ENCODE measurements around the gene DAGLA. TPM values are rescaled to one million over a fixed set of nuclear protein-coding genes. Genes with fewer than 3 reads are reported as not detected.

DAGLA gene
- total and polyA plus RNA-seq, 2 of the 13 experiments (the other 11 are each of a cell fraction or from before 2014, with no cell fraction given), result 2.6 to 3.9 TPM

- TF ChIP-seq TSC22D2 (CRISPR knock-in tag; IDR thresholded peaks at IDR 0.05; ENCODE audit: borderline replicate concordance) (no peak), ZNF749 (CRISPR knock-in tag; IDR thresholded peaks at IDR 0.05; ENCODE audit: borderline replicate concordance) (no peak), IKZF5 (CRISPR knock-in tag; IDR thresholded peaks at IDR 0.05) (peak; percentile 38; the same call in 1 of the 2 replicates), USF2 (IDR thresholded peaks at IDR 0.05; ENCODE audit: low read depth, low read length) (no peak), USF2 (CRISPR knock-in tag; IDR thresholded peaks at IDR 0.05; ENCODE audit: borderline replicate concordance) (no peak), ZBTB8A (CRISPR knock-in tag; IDR thresholded peaks at IDR 0.05; ENCODE audit: borderline replicate concordance, low read depth) (no peak), ZNF543 (CRISPR knock-in tag; IDR thresholded peaks at IDR 0.05) (no peak), ATF4 (CRISPR knock-in tag; IDR thresholded peaks at IDR 0.05) (no peak), ZNF318 (CRISPR knock-in tag; IDR thresholded peaks at IDR 0.05) (no peak), ATF1 (CRISPR knock-in tag; IDR thresholded peaks at IDR 0.05) (no peak), SMARCC2 (IDR thresholded peaks at IDR 0.05) (no peak), KAT2B (IDR thresholded peaks at IDR 0.05; ENCODE audit: borderline replicate concordance, low read depth, low read length) (no peak), MXI1 (IDR thresholded peaks at IDR 0.05; ENCODE audit: borderline replicate concordance, low read depth, low read length) (peak; percentile 93), ZFP37 (CRISPR knock-in tag; IDR thresholded peaks at IDR 0.05; ENCODE audit: borderline replicate concordance) (no peak), ARNT (IDR thresholded peaks at IDR 0.05) (no peak), ZNF607 (CRISPR knock-in tag; IDR thresholded peaks at IDR 0.05; ENCODE audit: borderline replicate concordance) (no peak)
These were observed at the start of gene DAGLA (continued) for GRCh38 chr11:61679893-61680621.
